ENCODE results near the gene S100PBP. TPM values are rescaled to one million over a fixed set of nuclear protein-coding genes. Genes with fewer than 3 reads are reported as not detected.

Gene S100PBP
- total and polyA plus RNA-seq, 9 of the 15 experiments (the other 6 are each of a cell fraction or from before 2014, with no cell fraction given) = 22.9 to 60.2 (median 32.9) TPM

DNA sequence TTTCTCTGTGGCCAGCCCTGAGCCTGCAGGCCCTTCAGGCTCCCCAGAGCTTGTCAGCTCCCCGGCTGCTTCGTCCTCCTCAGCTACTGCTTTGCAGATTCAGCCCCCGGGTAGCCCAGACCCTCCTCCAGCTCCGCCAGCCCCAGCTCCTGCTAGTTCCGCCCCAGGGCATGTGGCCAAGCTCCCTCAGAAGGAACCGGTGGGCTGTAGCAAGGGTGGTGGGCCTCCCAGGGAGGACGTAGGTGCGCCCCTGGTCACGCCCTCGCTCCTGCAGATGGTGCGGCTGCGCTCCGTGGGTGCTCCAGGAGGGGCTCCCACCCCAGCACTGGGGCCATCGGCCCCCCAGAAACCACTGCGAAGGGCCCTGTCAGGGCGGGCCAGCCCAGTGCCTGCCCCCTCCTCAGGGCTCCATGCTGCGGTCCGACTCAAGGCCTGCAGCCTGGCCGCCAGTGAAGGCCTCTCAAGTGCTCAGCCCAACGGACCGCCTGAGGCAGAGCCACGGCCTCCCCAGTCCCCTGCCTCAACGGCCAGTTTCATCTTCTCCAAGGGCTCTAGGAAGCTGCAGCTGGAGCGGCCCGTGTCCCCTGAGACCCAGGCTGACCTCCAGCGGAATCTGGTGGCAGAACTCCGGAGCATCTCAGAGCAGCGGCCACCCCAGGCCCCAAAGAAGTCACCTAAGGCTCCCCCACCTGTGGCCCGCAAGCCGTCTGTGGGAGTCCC, 45.7 kb upstream of the S100PBP start (continued):
- TF ChIP-seq, protein P1, sequence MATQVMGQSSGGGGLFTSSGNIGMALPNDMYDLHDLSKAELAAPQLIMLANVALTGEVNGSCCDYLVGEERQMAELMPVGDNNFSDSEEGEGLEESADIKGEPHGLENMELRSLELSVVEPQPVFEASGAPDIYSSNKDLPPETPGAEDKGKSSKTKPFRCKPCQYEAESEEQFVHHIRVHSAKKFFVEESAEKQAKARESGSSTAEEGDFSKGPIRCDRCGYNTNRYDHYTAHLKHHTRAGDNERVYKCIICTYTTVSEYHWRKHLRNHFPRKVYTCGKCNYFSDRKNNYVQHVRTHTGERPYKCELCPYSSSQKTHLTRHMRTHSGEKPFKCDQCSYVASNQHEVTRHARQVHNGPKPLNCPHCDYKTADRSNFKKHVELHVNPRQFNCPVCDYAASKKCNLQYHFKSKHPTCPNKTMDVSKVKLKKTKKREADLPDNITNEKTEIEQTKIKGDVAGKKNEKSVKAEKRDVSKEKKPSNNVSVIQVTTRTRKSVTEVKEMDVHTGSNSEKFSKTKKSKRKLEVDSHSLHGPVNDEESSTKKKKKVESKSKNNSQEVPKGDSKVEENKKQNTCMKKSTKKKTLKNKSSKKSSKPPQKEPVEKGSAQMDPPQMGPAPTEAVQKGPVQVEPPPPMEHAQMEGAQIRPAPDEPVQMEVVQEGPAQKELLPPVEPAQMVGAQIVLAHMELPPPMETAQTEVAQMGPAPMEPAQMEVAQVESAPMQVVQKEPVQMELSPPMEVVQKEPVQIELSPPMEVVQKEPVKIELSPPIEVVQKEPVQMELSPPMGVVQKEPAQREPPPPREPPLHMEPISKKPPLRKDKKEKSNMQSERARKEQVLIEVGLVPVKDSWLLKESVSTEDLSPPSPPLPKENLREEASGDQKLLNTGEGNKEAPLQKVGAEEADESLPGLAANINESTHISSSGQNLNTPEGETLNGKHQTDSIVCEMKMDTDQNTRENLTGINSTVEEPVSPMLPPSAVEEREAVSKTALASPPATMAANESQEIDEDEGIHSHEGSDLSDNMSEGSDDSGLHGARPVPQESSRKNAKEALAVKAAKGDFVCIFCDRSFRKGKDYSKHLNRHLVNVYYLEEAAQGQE (IDR thresholded peaks at IDR 0.05; ENCODE audit: borderline replicate concordance) = no peak
- TF ChIP-seq, protein P1 (CRISPR knock-in tag; IDR thresholded peaks at IDR 0.05; ENCODE audit: low read depth) = no peak
- TF ChIP-seq ZNF217 (CRISPR knock-in tag; IDR thresholded peaks at IDR 0.05) = no peak
- TF ChIP-seq MTA1 (IDR thresholded peaks at IDR 0.05; ENCODE audit: borderline replicate concordance) = no peak
- peak; percentile 47 for TF ChIP-seq RBFOX2 (IDR thresholded peaks at IDR 0.05; ENCODE audit: low read depth, low read length)
- TF ChIP-seq RFX5 (IDR thresholded peaks at IDR 0.05; ENCODE audit: low read depth, low read length) = no peak
- peak; percentile 50 for TF ChIP-seq FIP1L1 (IDR thresholded peaks at IDR 0.05; ENCODE audit: low read depth, low read length, poor library complexity, severe bottlenecking)
- TF ChIP-seq POLR2G (IDR thresholded peaks at IDR 0.05; ENCODE audit: low read depth, low read length) = peak; percentile 83
- TF ChIP-seq ZNF263 (CRISPR knock-in tag; IDR thresholded peaks at IDR 0.05; ENCODE audit: borderline replicate concordance) = peak; percentile 62; the same call in 1 of the 2 replicates
- TF ChIP-seq ZNF197 (CRISPR knock-in tag; IDR thresholded peaks at IDR 0.05; ENCODE audit: low read depth) = no peak
- TF ChIP-seq, protein P2, sequence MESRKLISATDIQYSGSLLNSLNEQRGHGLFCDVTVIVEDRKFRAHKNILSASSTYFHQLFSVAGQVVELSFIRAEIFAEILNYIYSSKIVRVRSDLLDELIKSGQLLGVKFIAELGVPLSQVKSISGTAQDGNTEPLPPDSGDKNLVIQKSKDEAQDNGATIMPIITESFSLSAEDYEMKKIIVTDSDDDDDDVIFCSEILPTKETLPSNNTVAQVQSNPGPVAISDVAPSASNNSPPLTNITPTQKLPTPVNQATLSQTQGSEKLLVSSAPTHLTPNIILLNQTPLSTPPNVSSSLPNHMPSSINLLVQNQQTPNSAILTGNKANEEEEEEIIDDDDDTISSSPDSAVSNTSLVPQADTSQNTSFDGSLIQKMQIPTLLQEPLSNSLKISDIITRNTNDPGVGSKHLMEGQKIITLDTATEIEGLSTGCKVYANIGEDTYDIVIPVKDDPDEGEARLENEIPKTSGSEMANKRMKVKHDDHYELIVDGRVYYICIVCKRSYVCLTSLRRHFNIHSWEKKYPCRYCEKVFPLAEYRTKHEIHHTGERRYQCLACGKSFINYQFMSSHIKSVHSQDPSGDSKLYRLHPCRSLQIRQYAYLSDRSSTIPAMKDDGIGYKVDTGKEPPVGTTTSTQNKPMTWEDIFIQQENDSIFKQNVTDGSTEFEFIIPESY (CRISPR knock-in tag; IDR thresholded peaks at IDR 0.05) = peak; percentile 87
- TF ChIP-seq TSC22D4 (tag; IDR thresholded peaks at IDR 0.05) = no peak
- no peak for TF ChIP-seq CEBPB (tag; IDR thresholded peaks at IDR 0.05)
- peak; percentile 38 for TF ChIP-seq ZFX (CRISPR knock-in tag; IDR thresholded peaks at IDR 0.05)
- TF ChIP-seq LCOR (CRISPR knock-in tag; IDR thresholded peaks at IDR 0.05) = 0 out of 2 replicates have a peak, but pooled peaks have one; percentile 33

Data from K562 (cell line).